Measurements from ENCODE around the gene TRDMT1.
"Not testable (repeated sequence)": the region's sequence is repeated elsewhere in the genome, so short reads cannot be mapped to it uniquely, and the experiment has no call there.

TRDMT1 gene

GRCh38 chr10:17122726-17123661, 78.5 kb downstream of the TRDMT1 start:
- H3K4me1 ChIP-seq (ENCODE audit: control insufficient read depth, insufficient read depth, low read length), result peaks cover 8% of the 10 kb centered on the region
- H3K36me3 ChIP-seq (ENCODE audit: control insufficient read depth, insufficient read depth, low read length), result no peaks in the 10 kb centered on the region
- no peak overlapping the region for H3K27ac ChIP-seq (ENCODE audit: insufficient read depth, low read depth, low read length, poor library complexity, severe bottlenecking)
- H3K4me3 ChIP-seq (ENCODE audit: insufficient read depth, low read depth, low read length), result no peak overlapping the region
- WGBS, 2 experiments, result 93 to 94% methylated on average over 5 of the region's 5 CpGs
- no peaks in the 10 kb centered on the region for H3K9me3 ChIP-seq (ENCODE audit: control insufficient read depth, low read length)
- H3K27me3 ChIP-seq (ENCODE audit: control insufficient read depth, insufficient read depth, low read length, poor library complexity, severe bottlenecking), result no peaks in the 10 kb centered on the region

- Histone ChIP-seq H3K27me3 (ENCODE audit: control insufficient read depth, insufficient read depth, low read length, poor library complexity, severe bottlenecking) (no peaks in the 10 kb centered on the region), H3K27ac (ENCODE audit: insufficient read depth, low read depth, low read length, poor library complexity, severe bottlenecking) (no peak overlapping the region)
- 95 to 98% methylated on average over 2 of the region's 2 CpGs for WGBS, 2 experiments
Measured at GRCh38 chr10:17122052-17122451, 79.4 kb downstream of the TRDMT1 start.

DNA sequence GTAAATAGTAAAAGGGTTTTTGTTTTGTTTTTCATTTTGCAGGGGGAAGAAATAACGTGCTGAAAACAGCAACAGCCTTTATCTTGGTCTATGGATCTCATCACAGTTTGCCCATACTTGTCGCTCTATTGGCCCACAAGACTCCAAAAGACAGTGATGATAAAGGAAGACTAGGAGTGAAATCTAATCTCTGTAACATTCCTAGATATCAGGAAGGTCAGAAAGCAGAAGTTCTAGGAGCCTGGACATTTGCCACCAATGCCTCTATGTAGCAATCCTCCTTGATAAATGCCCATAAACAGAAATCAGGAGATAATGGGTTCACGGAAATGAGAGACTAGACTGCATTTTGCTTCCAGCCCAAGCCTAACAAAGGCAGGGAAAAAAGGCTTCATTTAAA, 80.8 kb downstream of the TRDMT1 start:
- H3K27ac ChIP-seq (ENCODE audit: insufficient read depth, low read depth, low read length, poor library complexity, severe bottlenecking), result no peak overlapping the region
- 89 to 96% methylated on average over 3 of the region's 3 CpGs for WGBS, 2 experiments

More at GRCh38 chr10:17122052-17122451, 79.4 kb downstream of the TRDMT1 start:
- Histone ChIP-seq H3K4me3 (ENCODE audit: insufficient read depth, low read depth, low read length) (no peak overlapping the region), H3K4me1 (ENCODE audit: control insufficient read depth, insufficient read depth, low read length) (peaks cover 8% of the 10 kb centered on the region), H3K9me3 (ENCODE audit: control insufficient read depth, low read length) (no peaks in the 10 kb centered on the region), H3K36me3 (ENCODE audit: control insufficient read depth, insufficient read depth, low read length) (no peaks in the 10 kb centered on the region)

GRCh38 chr10:17119845-17120244, 81.6 kb downstream of the TRDMT1 start:
- Histone ChIP-seq H3K27me3 (ENCODE audit: control insufficient read depth, insufficient read depth, low read length, poor library complexity, severe bottlenecking) (no peaks in the 10 kb centered on the region), H3K36me3 (ENCODE audit: control insufficient read depth, insufficient read depth, low read length) (no peaks in the 10 kb centered on the region), H3K27ac (ENCODE audit: insufficient read depth, low read depth, low read length, poor library complexity, severe bottlenecking) (no peak overlapping the region), H3K4me1 (ENCODE audit: control insufficient read depth, insufficient read depth, low read length) (peaks cover 8% of the 10 kb centered on the region), H3K4me3 (ENCODE audit: insufficient read depth, low read depth, low read length) (no peak overlapping the region), H3K9me3 (ENCODE audit: control insufficient read depth, low read length) (no peaks in the 10 kb centered on the region)
- WGBS, 2 experiments, result 90 to 99% methylated on average over 3 of the region's 3 CpGs

More for the DNA sequence above, 80.8 kb downstream of the TRDMT1 start:
- Histone ChIP-seq H3K4me3 (ENCODE audit: insufficient read depth, low read depth, low read length) (no peak overlapping the region), H3K9me3 (ENCODE audit: control insufficient read depth, low read length) (no peaks in the 10 kb centered on the region), H3K27me3 (ENCODE audit: control insufficient read depth, insufficient read depth, low read length, poor library complexity, severe bottlenecking) (no peaks in the 10 kb centered on the region), H3K36me3 (ENCODE audit: control insufficient read depth, insufficient read depth, low read length) (no peaks in the 10 kb centered on the region), H3K4me1 (ENCODE audit: control insufficient read depth, insufficient read depth, low read length) (peaks cover 8% of the 10 kb centered on the region)

GRCh38 chr10:17116193-17116592, 85.3 kb downstream of the TRDMT1 start:
- H3K9me3 ChIP-seq (ENCODE audit: control insufficient read depth, low read length), result no peaks in the 10 kb centered on the region
- no peaks in the 10 kb centered on the region for H3K27me3 ChIP-seq (ENCODE audit: control insufficient read depth, insufficient read depth, low read length, poor library complexity, severe bottlenecking)
- no peaks in the 10 kb centered on the region for H3K4me1 ChIP-seq (ENCODE audit: control insufficient read depth, insufficient read depth, low read length)
- no peak overlapping the region for H3K27ac ChIP-seq (ENCODE audit: insufficient read depth, low read depth, low read length, poor library complexity, severe bottlenecking)
- no peak overlapping the region for H3K4me3 ChIP-seq (ENCODE audit: insufficient read depth, low read depth, low read length)
- WGBS, 2 experiments, result 81 to 87% methylated on average over 5 of the region's 5 CpGs
- no peaks in the 10 kb centered on the region for H3K36me3 ChIP-seq (ENCODE audit: control insufficient read depth, insufficient read depth, low read length)

GRCh38 chr10:17115683-17116082, 85.8 kb downstream of the TRDMT1 start:
- H3K4me3 ChIP-seq (ENCODE audit: insufficient read depth, low read depth, low read length), result no peak overlapping the region
- H3K27ac ChIP-seq (ENCODE audit: insufficient read depth, low read depth, low read length, poor library complexity, severe bottlenecking), result no peak overlapping the region
- H3K4me1 ChIP-seq (ENCODE audit: control insufficient read depth, insufficient read depth, low read length), result no peaks in the 10 kb centered on the region
- WGBS, 2 experiments, result 85 to 89% methylated on average over 5 of the region's 5 CpGs
- H3K27me3 ChIP-seq (ENCODE audit: control insufficient read depth, insufficient read depth, low read length, poor library complexity, severe bottlenecking), result no peaks in the 10 kb centered on the region
- H3K9me3 ChIP-seq (ENCODE audit: control insufficient read depth, low read length), result no peaks in the 10 kb centered on the region
- no peaks in the 10 kb centered on the region for H3K36me3 ChIP-seq (ENCODE audit: control insufficient read depth, insufficient read depth, low read length)

- H3K4me1 ChIP-seq (ENCODE audit: control insufficient read depth, insufficient read depth, low read length); H3K36me3 ChIP-seq (ENCODE audit: control insufficient read depth, insufficient read depth, low read length); H3K27ac ChIP-seq (ENCODE audit: insufficient read depth, low read depth, low read length, poor library complexity, severe bottlenecking); H3K27me3 ChIP-seq (ENCODE audit: control insufficient read depth, insufficient read depth, low read length, poor library complexity, severe bottlenecking); H3K4me3 ChIP-seq (ENCODE audit: insufficient read depth, low read depth, low read length); H3K9me3 ChIP-seq (ENCODE audit: control insufficient read depth, low read length): not testable (repeated sequence)
- 94 to 95% methylated on average over 13 of the region's 13 CpGs for WGBS, 2 experiments
Measured at GRCh38 chr10:17114878-17115444, 86.5 kb downstream of the TRDMT1 start.

DNA sequence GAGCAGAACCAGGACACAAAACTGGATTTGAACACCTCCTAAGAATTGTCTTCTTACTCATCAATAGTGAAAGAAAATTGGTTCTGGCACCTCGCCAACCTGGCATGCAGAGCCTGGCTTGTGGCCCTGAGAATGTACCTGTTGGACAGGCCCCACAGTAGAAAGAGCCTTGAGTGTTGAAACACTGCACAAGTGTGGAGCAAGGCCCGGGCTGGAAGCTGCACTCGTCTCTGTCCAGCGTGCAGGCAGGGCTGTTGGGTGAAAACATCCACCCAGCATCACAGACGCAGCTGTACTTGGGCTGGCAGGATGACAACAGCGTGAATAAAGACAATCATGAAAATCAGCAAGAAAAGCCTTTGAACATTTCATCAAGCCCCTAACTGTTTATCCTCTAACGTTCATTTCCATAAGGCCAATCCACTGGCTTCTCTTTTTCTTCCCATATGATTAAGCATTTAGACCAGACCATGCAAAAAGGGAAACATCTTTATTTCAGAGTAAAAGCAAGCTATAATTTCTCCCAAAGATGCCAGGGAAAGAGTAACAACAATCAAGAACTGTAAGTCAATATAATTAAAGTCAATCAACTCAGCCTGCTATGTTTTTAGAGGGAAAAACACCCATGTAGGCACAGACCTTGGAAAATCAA, 87.5 kb downstream of the TRDMT1 start:
- no peaks in the 10 kb centered on the region for H3K27me3 ChIP-seq (ENCODE audit: control insufficient read depth, insufficient read depth, low read length, poor library complexity, severe bottlenecking)
- no peaks in the 10 kb centered on the region for H3K9me3 ChIP-seq (ENCODE audit: control insufficient read depth, low read length)
- H3K4me1 ChIP-seq (ENCODE audit: control insufficient read depth, insufficient read depth, low read length), result no peaks in the 10 kb centered on the region
- H3K36me3 ChIP-seq (ENCODE audit: control insufficient read depth, insufficient read depth, low read length), result no peaks in the 10 kb centered on the region
- 92 to 93% methylated on average over 7 of the region's 7 CpGs for WGBS, 2 experiments
- H3K27ac ChIP-seq (ENCODE audit: insufficient read depth, low read depth, low read length, poor library complexity, severe bottlenecking), result no peak overlapping the region
- H3K4me3 ChIP-seq (ENCODE audit: insufficient read depth, low read depth, low read length), result no peak overlapping the region

DNA sequence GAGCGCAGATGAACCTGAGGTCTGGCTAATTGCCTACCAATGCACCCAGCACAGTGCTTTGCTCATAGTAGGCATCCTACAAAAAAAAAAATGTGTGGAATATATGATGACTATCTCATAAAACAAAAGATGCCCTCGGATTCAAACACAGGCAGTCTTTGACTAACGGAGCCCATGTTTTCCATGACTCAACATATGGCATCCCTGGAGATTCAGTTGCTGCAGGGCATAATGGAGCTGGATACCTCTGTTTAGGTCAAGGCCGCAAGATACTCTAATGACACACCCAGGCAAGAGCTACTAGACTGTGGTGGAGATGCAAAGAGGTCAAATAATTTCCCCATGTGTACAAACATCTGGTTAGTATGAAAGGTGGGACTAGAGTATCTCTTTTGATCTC, 88.1 kb downstream of the TRDMT1 start:
- Histone ChIP-seq H3K4me3 (ENCODE audit: insufficient read depth, low read depth, low read length) (no peak overlapping the region), H3K4me1 (ENCODE audit: control insufficient read depth, insufficient read depth, low read length) (no peaks in the 10 kb centered on the region), H3K27me3 (ENCODE audit: control insufficient read depth, insufficient read depth, low read length, poor library complexity, severe bottlenecking) (no peaks in the 10 kb centered on the region), H3K36me3 (ENCODE audit: control insufficient read depth, insufficient read depth, low read length) (no peaks in the 10 kb centered on the region), H3K9me3 (ENCODE audit: control insufficient read depth, low read length) (no peaks in the 10 kb centered on the region), H3K27ac (ENCODE audit: insufficient read depth, low read depth, low read length, poor library complexity, severe bottlenecking) (no peak overlapping the region)
- WGBS, 2 experiments, result 91 to 92% methylated on average over 4 of the region's 4 CpGs

DNA sequence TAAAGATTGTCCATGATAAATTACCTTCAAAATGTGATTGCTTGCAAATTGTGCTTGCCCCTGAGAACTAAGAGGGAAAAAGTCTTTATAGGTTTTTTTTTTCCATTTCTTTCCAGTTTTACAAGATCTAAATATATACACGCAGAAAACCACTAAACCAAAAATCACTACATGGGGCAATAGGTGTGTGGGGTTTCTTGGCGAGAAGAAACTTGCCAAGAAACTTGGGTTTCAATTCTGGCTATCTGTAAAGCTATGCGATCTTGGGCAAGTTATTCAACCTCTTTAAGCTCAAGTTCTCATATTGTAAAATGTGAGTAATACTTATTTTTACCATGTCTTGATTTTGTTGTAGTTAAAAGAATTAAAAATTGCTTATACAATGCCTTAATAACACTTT, 88.9 kb downstream of the TRDMT1 start:
- 14 to 69% methylated on average over 1 to 2 of the region's 3 CpGs for WGBS, 2 experiments
- Histone ChIP-seq H3K27ac (ENCODE audit: insufficient read depth, low read depth, low read length, poor library complexity, severe bottlenecking) (no peak overlapping the region), H3K36me3 (ENCODE audit: control insufficient read depth, insufficient read depth, low read length) (no peaks in the 10 kb centered on the region), H3K4me1 (ENCODE audit: control insufficient read depth, insufficient read depth, low read length) (no peaks in the 10 kb centered on the region), H3K9me3 (ENCODE audit: control insufficient read depth, low read length) (no peaks in the 10 kb centered on the region), H3K27me3 (ENCODE audit: control insufficient read depth, insufficient read depth, low read length, poor library complexity, severe bottlenecking) (no peaks in the 10 kb centered on the region), H3K4me3 (ENCODE audit: insufficient read depth, low read depth, low read length) (no peak overlapping the region)

All from ectodermal cell (in vitro differentiated cells).